H1 (cell line): ENCODE results near the gene ZNF613. TPM values are rescaled to one million over a fixed set of nuclear protein-coding genes. Genes with fewer than 3 reads are reported as not detected.

Experiments
- polyA plus RNA-seq, 7 experiments: library from polyadenylated mRNA; depleted of rRNA in 3 of 7; stranded (reverse) in 5 of 7; unstranded in 2 of 7; fragments of >200 nt in 5 of 7; fragments of 200-250 nt in 2 of 7; gene quantifications; 1 replicate in 5 of 7; 2 replicates in 1 of 7; 4 replicates in 1 of 7; pipeline versions ENCODE4 v1.2.1 to v1.2.3, GENCODE V29; 2011 to 2013; ENCODE audit warnings: missing spikeins in 2 of 7, mixed read lengths in 2 of 7
- total RNA-seq: library from RNA; stranded (reverse); fragmentation: NEBNext Ultra II Directional; extraction: Animal tissue kit (Norgen Biotek cat#: 25700); gene quantifications from 2 replicates; pipeline ENCODE4 v1.2.1, GENCODE V29; 2021

The ZNF613 gene
- total and polyA plus RNA-seq, 2 of the 8 experiments (the other 6 are each of a cell fraction or from before 2014, with no cell fraction given), result 4.7 to 14.2 TPM

Other genes with a start within 250 kb of the ZNF613 start
- 4.1 and 7.5 TPM in 2 replicates for gene SPACA6, start 234.1 kb upstream of the ZNF613 start, total RNA-seq
- 7.1 and 9.7 TPM in 2 replicates for gene SPACA6, start 234.1 kb upstream of the ZNF613 start, polyA plus RNA-seq (2011; rRNA removed)
- gene HAS1, start 203.5 kb upstream of the ZNF613 start, total RNA-seq, result 0.19 TPM in 1 of 2 replicates, not detected in the other
- gene HAS1, start 203.5 kb upstream of the ZNF613 start, polyA plus RNA-seq (2011; rRNA removed), result 1.5 and 1.9 TPM in 2 replicates
- not detected in 2 replicates for gene FPR1, start 175.6 kb upstream of the ZNF613 start, total RNA-seq
- gene FPR1, start 175.6 kb upstream of the ZNF613 start, polyA plus RNA-seq (2011; rRNA removed), result 0.11 TPM in 1 of 2 replicates, not detected in the other
- gene FPR2, start 166.3 kb upstream of the ZNF613 start, total RNA-seq, result not detected in 2 replicates
- gene FPR2, start 166.3 kb upstream of the ZNF613 start, polyA plus RNA-seq (2011; rRNA removed), result 0.05 and 0.17 TPM in 2 replicates
- not detected in 2 replicates for gene FPR3, start 132.3 kb upstream of the ZNF613 start, total RNA-seq
- not detected in 2 replicates for gene FPR3, start 132.3 kb upstream of the ZNF613 start, polyA plus RNA-seq (2011; rRNA removed)
- 14.9 and 19.3 TPM in 2 replicates for gene ZNF577, start 39.5 kb upstream of the ZNF613 start, total RNA-seq
- gene ZNF577, start 39.5 kb upstream of the ZNF613 start, polyA plus RNA-seq (2011; rRNA removed), result 11.5 and 13.8 TPM in 2 replicates
- gene ZNF649, start 22.5 kb upstream of the ZNF613 start, total RNA-seq, result 44.0 and 51.7 TPM in 2 replicates
- gene ZNF649, start 22.5 kb upstream of the ZNF613 start, polyA plus RNA-seq (2011; rRNA removed), result 13.3 and 24.7 TPM in 2 replicates
- 5.3 and 6.2 TPM in 2 replicates for gene ZNF350, start 59.4 kb downstream of the ZNF613 start, total RNA-seq
- 1.7 and 1.8 TPM in 2 replicates for gene ZNF350, start 59.4 kb downstream of the ZNF613 start, polyA plus RNA-seq (2011; rRNA removed)
- 7.5 and 9.6 TPM in 2 replicates for gene ZNF615, start 80.7 kb downstream of the ZNF613 start, total RNA-seq
- 1.9 and 2.8 TPM in 2 replicates for gene ZNF615, start 80.7 kb downstream of the ZNF613 start, polyA plus RNA-seq (2011; rRNA removed)
- gene ZNF614, start 100.9 kb downstream of the ZNF613 start, total RNA-seq, result 18.2 and 18.7 TPM in 2 replicates
- gene ZNF614, start 100.9 kb downstream of the ZNF613 start, polyA plus RNA-seq (2011; rRNA removed), result 3.3 and 4.7 TPM in 2 replicates
- 7.1 and 8.3 TPM in 2 replicates for gene ZNF432, start 121.4 kb downstream of the ZNF613 start, total RNA-seq
- gene ZNF432, start 121.4 kb downstream of the ZNF613 start, polyA plus RNA-seq (2011; rRNA removed), result 1.8 and 2.0 TPM in 2 replicates
- 17.4 and 17.9 TPM in 2 replicates for gene ZNF841, start 168.3 kb downstream of the ZNF613 start, total RNA-seq
- 4.1 and 5.1 TPM in 2 replicates for gene ZNF841, start 168.3 kb downstream of the ZNF613 start, polyA plus RNA-seq (2011; rRNA removed)
- 40.2 and 40.5 TPM in 2 replicates for gene ZNF616, start 212.5 kb downstream of the ZNF613 start, total RNA-seq
- gene ZNF616, start 212.5 kb downstream of the ZNF613 start, polyA plus RNA-seq (2011; rRNA removed), result 3.5 and 5.7 TPM in 2 replicates
- gene ZNF836, start 244.1 kb downstream of the ZNF613 start, total RNA-seq, result 27.2 and 31.9 TPM in 2 replicates
- 5.6 and 6.8 TPM in 2 replicates for gene ZNF836, start 244.1 kb downstream of the ZNF613 start, polyA plus RNA-seq (2011; rRNA removed)